ENCODE measurements around the gene POLR3B.

The POLR3B gene

GRCh38 chr12:106425061-106425702 lies 67.6 kb downstream of the POLR3B start:
- H3K9me3 ChIP-seq (ENCODE audit: control insufficient read depth, insufficient read depth, low read length), result no peaks in the 10 kb centered on the region
- TF ChIP-seq EZH2phosphoT487 (IDR thresholded peaks at IDR 0.05; ENCODE audit: borderline replicate concordance, low read length), result no peak
- TF ChIP-seq CTCF (IDR thresholded peaks at IDR 0.05; ENCODE audit: low read depth, low read length, poor library complexity, severe bottlenecking), result no peak
- H3K36me3 ChIP-seq (ENCODE audit: control insufficient read depth, low read length), result peaks cover 17% of the 10 kb centered on the region
- H3K27ac ChIP-seq (ENCODE audit: low read depth, low read length), result no peak overlapping the region
- H3K4me1 ChIP-seq (ENCODE audit: control insufficient read depth, low read length), result no peaks in the 10 kb centered on the region
- no peaks in the 10 kb centered on the region for H3K79me2 ChIP-seq (ENCODE audit: control insufficient read depth, low read length)
- H3K9me2 ChIP-seq (replicated peaks; ENCODE audit: control insufficient read depth, low read length), result no peaks in the 10 kb centered on the region
- H3K27me3 ChIP-seq (ENCODE audit: control insufficient read depth, low read length), result no peaks in the 10 kb centered on the region
- H3K4me2 ChIP-seq (ENCODE audit: low read length), result no peak overlapping the region
- no peaks in the 10 kb centered on the region for H3F3A ChIP-seq (ENCODE audit: control insufficient read depth, insufficient read depth)
- no peaks in the 10 kb centered on the region for H4K20me1 ChIP-seq (ENCODE audit: control insufficient read depth, insufficient read depth, low read depth, low read length)
- H3K4me3 ChIP-seq (ENCODE audit: low read length), result no peak overlapping the region

- Histone ChIP-seq H3K36me3 (ENCODE audit: control insufficient read depth, low read length) (peaks cover 30% of the 10 kb centered on the region), H3K4me2 (ENCODE audit: low read length) (no peak overlapping the region), H3K9me3 (ENCODE audit: control insufficient read depth, insufficient read depth, low read length) (no peaks in the 10 kb centered on the region), H3K27me3 (ENCODE audit: control insufficient read depth, low read length) (no peaks in the 10 kb centered on the region), H3K4me1 (ENCODE audit: control insufficient read depth, low read length) (no peaks in the 10 kb centered on the region), H3F3A (ENCODE audit: control insufficient read depth, insufficient read depth) (no peaks in the 10 kb centered on the region), H3K4me3 (ENCODE audit: low read length) (no peak overlapping the region), H3K9me2 (replicated peaks; ENCODE audit: control insufficient read depth, low read length) (no peaks in the 10 kb centered on the region), H3K79me2 (ENCODE audit: control insufficient read depth, low read length) (no peaks in the 10 kb centered on the region), H3K27ac (ENCODE audit: low read depth, low read length) (no peak overlapping the region), H4K20me1 (ENCODE audit: control insufficient read depth, insufficient read depth, low read depth, low read length) (no peaks in the 10 kb centered on the region)
- TF ChIP-seq CTCF (IDR thresholded peaks at IDR 0.05; ENCODE audit: low read depth, low read length, poor library complexity, severe bottlenecking) (no peak), EZH2phosphoT487 (IDR thresholded peaks at IDR 0.05; ENCODE audit: borderline replicate concordance, low read length) (no peak)
Observed at GRCh38 chr12:106427917-106428316, 70.4 kb downstream of the POLR3B start.

- no peaks in the 10 kb centered on the region for H3K4me1 ChIP-seq (ENCODE audit: control insufficient read depth, low read length)
- no peak overlapping the region for H3K27ac ChIP-seq (ENCODE audit: low read depth, low read length)
- no peak overlapping the region for H3K4me2 ChIP-seq (ENCODE audit: low read length)
- H3K4me3 ChIP-seq (ENCODE audit: low read length), result no peak overlapping the region
- H3K9me2 ChIP-seq (replicated peaks; ENCODE audit: control insufficient read depth, low read length), result no peaks in the 10 kb centered on the region
- H3K9me3 ChIP-seq (ENCODE audit: control insufficient read depth, insufficient read depth, low read length), result no peaks in the 10 kb centered on the region
- no peaks in the 10 kb centered on the region for H3F3A ChIP-seq (ENCODE audit: control insufficient read depth, insufficient read depth)
- no peaks in the 10 kb centered on the region for H4K20me1 ChIP-seq (ENCODE audit: control insufficient read depth, insufficient read depth, low read depth, low read length)
- no peaks in the 10 kb centered on the region for H3K79me2 ChIP-seq (ENCODE audit: control insufficient read depth, low read length)
- no peaks in the 10 kb centered on the region for H3K27me3 ChIP-seq (ENCODE audit: control insufficient read depth, low read length)
- TF ChIP-seq CTCF (IDR thresholded peaks at IDR 0.05; ENCODE audit: low read depth, low read length, poor library complexity, severe bottlenecking) (no peak), EZH2phosphoT487 (IDR thresholded peaks at IDR 0.05; ENCODE audit: borderline replicate concordance, low read length) (no peak)
- H3K36me3 ChIP-seq (ENCODE audit: control insufficient read depth, low read length), result peaks cover 34% of the 10 kb centered on the region
Observed at GRCh38 chr12:106428384-106428783, 70.8 kb downstream of the POLR3B start.

All from DOHH2 (cell line).